Mononuclear cell (primary cell): ENCODE data around the gene HSPA4L. TPM values are rescaled to one million over a fixed set of nuclear protein-coding genes. Genes with fewer than 3 reads are reported as not detected.

Source experiments
- H3K27me3 ChIP-seq: 2 replicates; pipeline ENCODE4 v1.6.0; 2011; ENCODE audit warnings: low read length, control low read depth; ENCODE audit not compliant: insufficient read depth
- H3K4me1 ChIP-seq: 2 replicates; pipeline ENCODE4 v1.5.1; 2011; ENCODE audit warnings: mild to moderate bottlenecking, low read length, control low read depth; ENCODE audit not compliant: insufficient read depth
- H3K4me3 ChIP-seq: 2 replicates; pipeline ENCODE4 v1.5.1; 2011; ENCODE audit warnings: mild to moderate bottlenecking, low read length, moderate library complexity
- H3K9me3 ChIP-seq: 2 replicates; pipeline ENCODE4 v1.5.1; 2011; ENCODE audit warnings: low read depth, mild to moderate bottlenecking, control low read depth, low read length
- total RNA-seq: library from RNA; depleted of rRNA; stranded (reverse); fragments of >200 nt; gene quantifications from one replicate; pipeline ENCODE4 v1.2.3, GENCODE V29; 2012

The HSPA4L gene
- total RNA-seq, 1 donor = 0.10 TPM

- Histone ChIP-seq H3K27me3 (no peaks in the 10 kb centered on the region), H3K4me3 (no peak overlapping the region), H3K4me1 (no peaks in the 10 kb centered on the region), H3K9me3 (no peaks in the 10 kb centered on the region)
Measured at GRCh38 chr4:127829014-127829413, 46.9 kb downstream of the HSPA4L start.

GRCh38 chr4:127832585-127832984, 50.5 kb downstream of the HSPA4L start:
- H3K9me3 ChIP-seq = no peaks in the 10 kb centered on the region
- no peaks in the 10 kb centered on the region for H3K27me3 ChIP-seq
- H3K4me1 ChIP-seq = no peaks in the 10 kb centered on the region
- no peak overlapping the region for H3K4me3 ChIP-seq

- peaks cover 20% of the 10 kb centered on the region for H3K9me3 ChIP-seq
- no peaks in the 10 kb centered on the region for H3K4me1 ChIP-seq
- H3K27me3 ChIP-seq = no peaks in the 10 kb centered on the region
- no peak overlapping the region for H3K4me3 ChIP-seq
Measured at GRCh38 chr4:127843704-127844600, 61.8 kb downstream of the HSPA4L start.

DNA sequence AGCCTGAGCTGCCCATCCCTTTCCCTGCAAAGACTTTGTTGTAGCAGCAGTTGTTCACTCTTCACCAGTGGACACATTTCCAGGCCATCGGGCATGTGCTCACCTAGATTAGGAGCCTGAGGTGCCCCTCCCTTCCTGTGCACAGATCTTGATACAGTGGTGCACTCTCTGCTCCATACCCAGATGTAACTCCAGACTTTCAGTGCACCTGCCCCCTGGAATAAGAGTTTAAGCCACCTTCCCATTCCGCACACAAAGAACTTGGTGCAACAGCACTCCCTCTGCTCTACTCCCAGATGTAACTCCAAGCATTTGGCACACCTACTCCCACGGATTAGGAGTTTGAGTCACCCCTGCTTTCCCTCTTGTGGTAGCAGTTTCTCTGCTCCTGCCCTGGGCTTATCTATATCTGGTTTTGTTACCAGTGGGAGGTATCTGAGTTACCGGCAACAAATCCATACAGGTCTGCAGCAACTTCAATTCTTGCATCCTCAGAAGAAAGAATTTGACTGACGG, 62.5 kb downstream of the HSPA4L start:
- no peaks in the 10 kb centered on the region for H3K27me3 ChIP-seq
- H3K9me3 ChIP-seq = peaks cover 27% of the 10 kb centered on the region
- H3K4me1 ChIP-seq = no peaks in the 10 kb centered on the region
- no peak overlapping the region for H3K4me3 ChIP-seq

GRCh38 chr4:127846061-127846460, 63.9 kb downstream of the HSPA4L start:
- Histone ChIP-seq H3K4me3 (no peak overlapping the region), H3K27me3 (no peaks in the 10 kb centered on the region), H3K9me3 (peaks cover 41% of the 10 kb centered on the region), H3K4me1 (no peaks in the 10 kb centered on the region)

DNA sequence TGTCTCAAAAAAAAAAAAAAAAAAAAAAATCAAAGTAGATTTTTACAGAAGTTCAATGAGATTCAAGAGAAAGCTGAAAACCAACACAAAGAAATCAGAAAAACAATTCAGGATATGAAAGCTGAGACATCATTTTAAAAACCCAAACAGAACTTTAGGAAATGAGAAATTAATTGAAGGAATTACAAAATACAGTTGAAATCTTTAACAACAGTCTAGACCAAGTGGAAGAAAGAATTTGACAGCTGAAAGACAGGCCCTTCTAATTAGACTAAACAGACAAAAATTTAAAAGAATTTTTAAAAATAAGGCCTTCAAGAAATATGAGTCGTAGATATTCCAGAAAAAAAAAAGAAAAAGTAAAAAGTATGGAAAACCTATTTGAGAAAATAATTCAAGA, 64.6 kb downstream of the HSPA4L start:
- Histone ChIP-seq H3K27me3 (no peaks in the 10 kb centered on the region), H3K9me3 (peaks cover 43% of the 10 kb centered on the region), H3K4me1 (no peaks in the 10 kb centered on the region), H3K4me3 (no peak overlapping the region)

DNA sequence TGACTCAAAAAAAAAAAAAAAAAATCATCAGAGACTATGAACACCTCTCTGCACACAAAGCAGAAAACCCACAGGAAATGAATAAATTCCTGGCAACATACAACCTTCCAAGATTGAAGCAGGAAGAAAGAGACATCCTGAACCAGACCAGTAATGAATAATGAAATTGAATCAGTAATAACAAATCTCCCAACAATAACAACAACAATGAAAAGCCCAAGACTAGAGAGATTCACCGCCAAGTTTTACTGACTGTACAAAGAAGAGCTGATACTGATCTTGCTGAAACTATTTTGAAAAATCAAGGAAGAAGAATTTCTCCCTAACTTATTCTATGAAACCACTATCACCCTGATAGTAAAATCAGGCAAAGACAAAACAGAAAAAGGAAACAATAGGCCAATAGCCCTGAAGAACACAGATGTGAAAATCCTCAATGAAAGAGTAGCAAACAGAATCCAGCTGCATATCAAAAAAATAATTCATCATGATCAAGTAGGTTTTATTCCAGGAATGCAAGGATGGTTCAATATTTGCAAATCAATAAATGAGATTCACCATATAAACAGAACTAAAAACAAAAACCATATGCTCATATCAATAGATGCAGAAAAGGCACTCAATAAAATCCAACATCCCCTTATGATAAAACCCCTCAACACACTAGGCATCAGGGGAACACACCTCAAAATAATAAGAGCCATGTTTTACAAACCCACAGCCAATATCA, 67.5 kb downstream of the HSPA4L start:
- no peaks in the 10 kb centered on the region for H3K27me3 ChIP-seq
- no peaks in the 10 kb centered on the region for H3K4me1 ChIP-seq
- H3K4me3 ChIP-seq = no peak overlapping the region
- peaks cover 47% of the 10 kb centered on the region for H3K9me3 ChIP-seq

DNA sequence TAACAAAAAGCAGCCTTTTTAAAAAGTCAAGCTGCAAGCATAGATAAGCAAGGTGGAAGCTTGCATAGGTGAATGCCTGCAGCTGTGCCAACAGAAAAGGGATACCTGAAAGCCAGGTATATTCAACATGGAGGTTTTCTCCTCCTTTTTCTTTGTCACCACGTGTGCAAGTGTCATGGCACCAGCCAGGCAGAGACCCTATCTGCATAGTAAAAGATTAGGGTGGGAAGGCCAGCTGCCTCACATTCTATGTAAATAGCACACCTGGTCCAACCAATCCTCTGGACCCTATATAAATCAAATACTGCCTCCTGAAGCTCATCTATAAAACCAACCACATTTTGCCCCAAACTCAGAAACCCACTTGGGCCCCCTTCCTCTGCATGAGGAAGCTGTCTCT, 70.5 kb downstream of the HSPA4L start:
- Histone ChIP-seq H3K4me3 (no peak overlapping the region), H3K4me1 (no peaks in the 10 kb centered on the region), H3K9me3 (peaks cover 32% of the 10 kb centered on the region), H3K27me3 (no peaks in the 10 kb centered on the region)

- Histone ChIP-seq H3K4me3 (no peak overlapping the region), H3K27me3 (no peaks in the 10 kb centered on the region), H3K4me1 (no peaks in the 10 kb centered on the region), H3K9me3 (peaks cover 6% of the 10 kb centered on the region)
Measured at GRCh38 chr4:127856196-127856812, 74.2 kb downstream of the HSPA4L start.

DNA sequence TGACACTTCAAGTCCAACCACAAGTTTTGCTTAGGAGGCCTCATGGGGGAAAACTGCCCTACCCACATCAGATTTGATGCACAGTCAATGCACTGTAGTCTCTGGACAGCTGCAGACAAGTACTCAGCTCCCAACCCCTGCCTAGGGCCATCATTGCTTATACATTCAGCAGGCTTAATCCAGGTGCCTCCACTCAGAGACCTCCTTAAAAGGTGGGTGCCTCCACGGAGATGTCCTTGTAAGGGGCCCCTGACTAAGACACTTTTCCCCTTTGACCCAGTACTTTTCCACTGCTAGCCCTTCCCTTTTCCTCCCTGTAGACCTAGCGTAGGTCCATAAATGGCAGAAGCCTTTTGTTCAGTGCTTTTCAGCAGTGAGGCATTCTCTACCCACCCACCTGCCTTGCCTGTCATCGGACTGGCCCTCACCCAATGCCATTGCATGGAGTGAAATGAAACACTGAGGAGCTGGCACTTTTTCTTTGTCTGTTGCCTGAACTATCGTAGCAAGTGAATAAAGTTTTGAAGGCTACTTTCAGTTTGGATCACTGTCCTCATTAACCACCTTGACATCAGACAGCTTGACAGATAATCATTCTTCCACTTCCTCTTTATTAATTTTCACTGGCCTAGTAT, 74.8 kb downstream of the HSPA4L start:
- no peaks in the 10 kb centered on the region for H3K27me3 ChIP-seq
- H3K4me1 ChIP-seq = no peaks in the 10 kb centered on the region
- no peak overlapping the region for H3K4me3 ChIP-seq
- peaks cover 3% of the 10 kb centered on the region for H3K9me3 ChIP-seq

DNA sequence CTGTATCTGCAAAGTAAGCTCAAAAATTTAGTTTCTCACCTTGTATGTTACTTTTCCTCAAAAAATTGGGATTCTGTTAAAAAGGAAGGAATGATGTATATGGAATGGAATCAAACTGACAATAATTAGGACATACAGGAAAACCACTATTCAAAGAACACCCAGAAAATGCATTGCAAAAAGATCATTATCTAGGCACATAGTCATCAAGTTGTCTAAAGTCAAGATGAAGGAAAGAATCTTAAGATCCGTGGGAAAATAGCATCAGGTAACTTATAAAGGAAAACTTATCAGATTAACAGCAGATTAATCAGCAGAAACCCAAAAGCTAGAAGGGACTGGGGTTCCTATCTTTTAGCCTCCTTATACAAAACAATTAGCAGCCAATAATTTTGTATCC, 75.5 kb downstream of the HSPA4L start:
- H3K9me3 ChIP-seq = no peaks in the 10 kb centered on the region
- H3K4me3 ChIP-seq = no peak overlapping the region
- H3K4me1 ChIP-seq = no peaks in the 10 kb centered on the region
- no peaks in the 10 kb centered on the region for H3K27me3 ChIP-seq

GRCh38 chr4:127868196-127868595, 86.1 kb downstream of the HSPA4L start:
- no peaks in the 10 kb centered on the region for H3K4me1 ChIP-seq
- H3K27me3 ChIP-seq = no peaks in the 10 kb centered on the region
- no peaks in the 10 kb centered on the region for H3K9me3 ChIP-seq
- no peak overlapping the region for H3K4me3 ChIP-seq

DNA sequence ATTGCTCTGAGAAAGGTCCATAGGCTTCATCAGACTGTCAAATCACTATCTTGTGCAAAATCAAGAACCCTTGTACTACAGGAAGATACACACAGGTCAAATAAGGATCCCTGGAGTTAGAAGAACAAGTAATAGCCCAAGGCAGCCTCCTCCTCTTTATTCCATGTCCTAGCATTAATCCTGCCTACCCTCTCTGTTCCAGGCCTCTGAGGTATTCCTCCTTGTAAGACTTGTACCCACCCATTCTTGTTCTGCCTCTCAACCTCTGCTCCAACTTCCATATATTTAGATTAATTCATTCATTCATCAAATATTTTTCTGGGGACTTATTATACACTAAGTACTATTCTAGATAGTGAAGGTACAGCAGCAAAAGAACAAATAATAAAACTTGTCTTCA, 88.2 kb downstream of the HSPA4L start:
- no peaks in the 10 kb centered on the region for H3K27me3 ChIP-seq
- no peaks in the 10 kb centered on the region for H3K4me1 ChIP-seq
- H3K4me3 ChIP-seq = no peak overlapping the region
- H3K9me3 ChIP-seq = no peaks in the 10 kb centered on the region

GRCh38 chr4:127870688-127871087, 88.6 kb downstream of the HSPA4L start:
- Histone ChIP-seq H3K4me1 (no peaks in the 10 kb centered on the region), H3K27me3 (no peaks in the 10 kb centered on the region), H3K9me3 (no peaks in the 10 kb centered on the region), H3K4me3 (no peak overlapping the region)

- Histone ChIP-seq H3K27me3 (no peaks in the 10 kb centered on the region), H3K4me3 (no peak overlapping the region), H3K9me3 (no peaks in the 10 kb centered on the region), H3K4me1 (peaks cover 4% of the 10 kb centered on the region)
Measured at GRCh38 chr4:127875791-127876190, 93.7 kb downstream of the HSPA4L start.
